HK-2 (cell line): ENCODE results near the gene TECPR1.

Experiments
- DNase-seq: peaks from one replicate; pipeline ENCODE4 v3.0.0-alpha.2; 2018; ENCODE audit not compliant: unreplicated experiment

TECPR1 gene

GRCh38 chr7:98251601-98252424, at the start of gene TECPR1:
Gene TECPR1, minus strand, starts transcription at chr7:98252232. Its CDS starts 6,086 bp downstream, at chr7:98246146.
- DNase-seq = peak; percentile 93

- no peak for DNase-seq
Observed at GRCh38 chr7:98300595-98301372, 48.8 kb upstream of the TECPR1 start.

GRCh38 chr7:98297626-98298286, 45.7 kb upstream of the TECPR1 start:
- DNase-seq = no peak

- no peak for DNase-seq
Observed at GRCh38 chr7:98296833-98297232, 44.8 kb upstream of the TECPR1 start.

- DNase-seq = no peak
Observed at GRCh38 chr7:98295467-98296192, 43.6 kb upstream of the TECPR1 start.

GRCh38 chr7:98294798-98295382, 42.9 kb upstream of the TECPR1 start:
- peak; percentile 69 for DNase-seq

- DNase-seq = no peak
Observed at GRCh38 chr7:98294326-98294725, 42.3 kb upstream of the TECPR1 start.

GRCh38 chr7:98293746-98294145, 41.7 kb upstream of the TECPR1 start:
- no peak for DNase-seq

GRCh38 chr7:98293265-98293664, 41.2 kb upstream of the TECPR1 start:
- no peak for DNase-seq

- no peak for DNase-seq
Observed at GRCh38 chr7:98291717-98292116, 39.7 kb upstream of the TECPR1 start.

GRCh38 chr7:98289333-98289875, 37.4 kb upstream of the TECPR1 start:
- no peak for DNase-seq

- DNase-seq = no peak
Observed at GRCh38 chr7:98288064-98288823, 36.2 kb upstream of the TECPR1 start.

- no peak for DNase-seq
Observed at GRCh38 chr7:98287486-98287959, 35.5 kb upstream of the TECPR1 start.

GRCh38 chr7:98286701-98287485, 34.9 kb upstream of the TECPR1 start:
- no peak for DNase-seq

GRCh38 chr7:98286093-98286539, 34.1 kb upstream of the TECPR1 start:
- peak; percentile 59 for DNase-seq

GRCh38 chr7:98285157-98286092, 33.4 kb upstream of the TECPR1 start:
- DNase-seq = no peak

- DNase-seq = peak; percentile 93
Observed at GRCh38 chr7:98284335-98285036, 32.5 kb upstream of the TECPR1 start.

- peak; percentile 39 for DNase-seq
Observed at GRCh38 chr7:98283887-98284222, 31.8 kb upstream of the TECPR1 start.
